HepG2 (cell line): Measurements from ENCODE around the gene PPP2R2B.

Experiments used
- MXI1 ChIP-seq: IDR thresholded peaks from 3 replicates; pipeline ENCODE4 v1.6.1; 2012; ENCODE audit warnings: low read depth, low read length, inconsistent platforms, borderline replicate concordance
- ZNF160 ChIP-seq: sonication (generic); formaldehyde crosslinking; IDR thresholded peaks from 2 replicates; pipeline ENCODE4 v1.8.0; 2022; ENCODE audit warnings: mild to moderate bottlenecking, inconsistent platforms, missing genetic modification reagents

GRCh38 chr5:146894753-146895521 lies 16.4 kb upstream of the PPP2R2B start:
- TF ChIP-seq MXI1 (no peak), ZNF160 (no peak)
